ENCODE data around the gene PDGFRB. TPM values are rescaled to one million over a fixed set of nuclear protein-coding genes. Genes with fewer than 3 reads are reported as not detected.

The PDGFRB gene
- total RNA-seq, 1 experiment from 2014 or later, result 0.34 TPM

DNA sequence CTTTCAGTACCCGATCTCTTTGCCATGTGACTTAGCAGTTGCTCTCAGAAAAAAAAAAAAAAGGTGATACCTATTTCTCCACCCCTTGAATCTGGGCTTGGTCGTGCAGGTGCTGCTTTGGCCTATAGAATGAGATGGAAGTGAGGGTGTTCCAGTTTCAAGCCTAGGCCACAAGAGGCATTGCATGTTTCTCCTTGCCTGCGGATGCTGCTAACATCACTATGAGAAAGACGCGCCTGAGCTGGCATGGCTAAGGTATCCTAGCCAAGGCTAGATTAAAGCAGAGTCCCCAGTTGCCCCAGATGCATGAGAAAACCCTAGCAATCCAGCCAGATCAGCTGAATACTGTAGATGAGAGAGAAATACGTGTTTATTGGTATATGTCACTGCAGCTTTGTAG lies 54.6 kb downstream of the PDGFRB start:
- ATAC-seq (peak; percentile 76), DNase-seq (ENCODE audit: low read depth, low spot score) (no peak)
- Histone ChIP-seq H3K4me3 (replicated peaks in 1 of 2; ENCODE audit: low read depth in 1 of 2, low read length in 2 of 2) (no peak overlapping the region), H3K4me2 (ENCODE audit: low read length) (no peak overlapping the region), H3K9ac (ENCODE audit: low read length) (no peak overlapping the region), H3K4me1 (ENCODE audit: control insufficient read depth in 1 of 2, insufficient read depth in 2 of 2, low read length in 2 of 2) (no peaks in the 10 kb centered on the region), H4K20me1 (ENCODE audit: insufficient read depth) (no peaks in the 10 kb centered on the region; the same call in 1 of the 2 replicates), H3K27ac (ENCODE audit: low read depth, low read length) (no peak overlapping the region), H3K27me3 (ENCODE audit: insufficient read depth, low read length) (peaks cover 11% of the 10 kb centered on the region; the same call in 1 of the 2 replicates), H3K36me3 (ENCODE audit: control insufficient read depth in 1 of 2, insufficient read depth in 2 of 2, low read length in 2 of 2) (no peaks in the 10 kb centered on the region), H3K9me3 (ENCODE audit: control insufficient read depth in 1 of 2, insufficient read depth in 1 of 2, low read depth in 1 of 2, low read length in 2 of 2) (no peaks in the 10 kb centered on the region), H3K9me2 (ENCODE audit: insufficient read depth) (no peaks in the 10 kb centered on the region), H3K79me2 (ENCODE audit: insufficient read depth, low read length) (no peaks in the 10 kb centered on the region), H2AFZ (ENCODE audit: low read depth, low read length, poor library complexity, severe bottlenecking) (no peak overlapping the region)
- BruUV-seq (replicated peaks), result no TSS peak
- ChIA-PET RAD21 (ENCODE audit: low non-redundant PET in 1 of 2, low total read pairs in 2 of 2, uncharacterized antibody in 2 of 2, unreplicated experiment in 2 of 2) (no interaction called here), POLR2A (no interaction called here), CTCF (interaction anchor here (0.7 kb wide), 1 partner anchor 118 kb away, joined by 3 read pairs; no protein-coding TSS in a partner anchor)
- intact Hi-C loops (cut with micrococcal nuclease), result no loop called here
- no peak for TF ChIP-seq EZH2phosphoT487 (IDR thresholded peaks at IDR 0.05; ENCODE audit: borderline replicate concordance)
- no peak for TF ChIP-seq SP1 (IDR thresholded peaks at IDR 0.05; ENCODE audit: low read depth)
- TF ChIP-seq, protein P1, sequence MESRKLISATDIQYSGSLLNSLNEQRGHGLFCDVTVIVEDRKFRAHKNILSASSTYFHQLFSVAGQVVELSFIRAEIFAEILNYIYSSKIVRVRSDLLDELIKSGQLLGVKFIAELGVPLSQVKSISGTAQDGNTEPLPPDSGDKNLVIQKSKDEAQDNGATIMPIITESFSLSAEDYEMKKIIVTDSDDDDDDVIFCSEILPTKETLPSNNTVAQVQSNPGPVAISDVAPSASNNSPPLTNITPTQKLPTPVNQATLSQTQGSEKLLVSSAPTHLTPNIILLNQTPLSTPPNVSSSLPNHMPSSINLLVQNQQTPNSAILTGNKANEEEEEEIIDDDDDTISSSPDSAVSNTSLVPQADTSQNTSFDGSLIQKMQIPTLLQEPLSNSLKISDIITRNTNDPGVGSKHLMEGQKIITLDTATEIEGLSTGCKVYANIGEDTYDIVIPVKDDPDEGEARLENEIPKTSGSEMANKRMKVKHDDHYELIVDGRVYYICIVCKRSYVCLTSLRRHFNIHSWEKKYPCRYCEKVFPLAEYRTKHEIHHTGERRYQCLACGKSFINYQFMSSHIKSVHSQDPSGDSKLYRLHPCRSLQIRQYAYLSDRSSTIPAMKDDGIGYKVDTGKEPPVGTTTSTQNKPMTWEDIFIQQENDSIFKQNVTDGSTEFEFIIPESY (IDR thresholded peaks at IDR 0.05; ENCODE audit: extremely low read depth, insufficient replicate concordance, low read length), result no peak
- TF ChIP-seq, protein P2, sequence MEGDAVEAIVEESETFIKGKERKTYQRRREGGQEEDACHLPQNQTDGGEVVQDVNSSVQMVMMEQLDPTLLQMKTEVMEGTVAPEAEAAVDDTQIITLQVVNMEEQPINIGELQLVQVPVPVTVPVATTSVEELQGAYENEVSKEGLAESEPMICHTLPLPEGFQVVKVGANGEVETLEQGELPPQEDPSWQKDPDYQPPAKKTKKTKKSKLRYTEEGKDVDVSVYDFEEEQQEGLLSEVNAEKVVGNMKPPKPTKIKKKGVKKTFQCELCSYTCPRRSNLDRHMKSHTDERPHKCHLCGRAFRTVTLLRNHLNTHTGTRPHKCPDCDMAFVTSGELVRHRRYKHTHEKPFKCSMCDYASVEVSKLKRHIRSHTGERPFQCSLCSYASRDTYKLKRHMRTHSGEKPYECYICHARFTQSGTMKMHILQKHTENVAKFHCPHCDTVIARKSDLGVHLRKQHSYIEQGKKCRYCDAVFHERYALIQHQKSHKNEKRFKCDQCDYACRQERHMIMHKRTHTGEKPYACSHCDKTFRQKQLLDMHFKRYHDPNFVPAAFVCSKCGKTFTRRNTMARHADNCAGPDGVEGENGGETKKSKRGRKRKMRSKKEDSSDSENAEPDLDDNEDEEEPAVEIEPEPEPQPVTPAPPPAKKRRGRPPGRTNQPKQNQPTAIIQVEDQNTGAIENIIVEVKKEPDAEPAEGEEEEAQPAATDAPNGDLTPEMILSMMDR (IDR thresholded peaks at IDR 0.05 in 2 of 3, conservative IDR thresholded peaks at IDR 0.05 in 1 of 3; ENCODE audit: borderline replicate concordance in 1 of 3, insufficient read depth in 1 of 3, low read depth in 2 of 3, low read length in 2 of 3), result 0 out of 6 replicates have a peak, but pooled peaks of 1 of the 3 experiments have one; percentile 10
- no peak for TF ChIP-seq ZNF274 (IDR thresholded peaks at IDR 0.05; ENCODE audit: low read depth, low read length)
- TF ChIP-seq JUND (IDR thresholded peaks at IDR 0.05), result no peak
- TF ChIP-seq FOSL1 (IDR thresholded peaks at IDR 0.05; ENCODE audit: low read depth), result no peak

Measured in HCT116 (cell line).